NCI-H1694 (cell line): ENCODE data around the gene TXLNG.

Experiments
- DNase-seq: peaks from one replicate; lab custom pipeline; 2025; lab: John Stamatoyannopoulos, UW

TXLNG gene

DNA sequence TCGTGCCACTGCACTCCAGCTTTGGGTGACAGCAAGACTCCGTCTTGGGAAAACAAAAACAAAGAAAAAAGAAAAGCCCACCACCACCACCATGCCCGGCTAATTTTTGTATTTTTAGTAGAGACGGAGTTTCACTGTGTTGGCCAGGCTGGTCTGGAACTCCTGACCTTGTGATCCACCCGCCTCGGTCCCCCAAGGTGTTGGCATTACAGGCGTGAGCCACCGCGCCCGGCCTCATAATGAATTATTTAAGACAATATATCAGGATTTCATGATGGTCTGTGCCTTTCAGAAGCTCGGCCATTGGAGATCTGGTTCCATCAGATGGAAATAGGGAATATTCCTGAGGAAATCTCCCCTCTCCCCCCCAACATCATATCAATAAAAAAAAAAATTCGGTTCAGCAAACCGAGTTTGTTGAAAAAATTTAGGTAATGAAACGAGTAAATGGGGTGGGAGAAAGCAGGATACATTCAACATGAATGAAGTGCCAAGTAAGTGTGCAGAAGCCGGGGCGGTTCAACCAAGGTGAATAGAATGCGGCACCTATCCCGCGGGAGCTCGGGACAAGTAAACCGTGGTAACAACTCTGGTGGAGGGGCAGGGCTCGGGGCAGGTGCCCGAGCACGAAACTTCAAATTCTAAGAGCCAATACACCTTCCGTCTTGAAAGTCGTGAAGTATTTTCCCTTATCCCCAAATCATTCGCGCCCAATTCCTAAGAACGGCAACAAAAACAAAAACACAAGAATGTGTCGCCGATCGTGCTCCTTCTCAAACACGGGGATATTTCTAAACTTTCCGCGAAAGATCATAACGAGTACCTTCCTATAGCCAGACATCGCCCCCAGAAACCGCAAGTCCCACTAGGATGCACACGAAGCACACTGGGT, 773 bp upstream of the TXLNG start:
- no peak for DNase-seq

DNA sequence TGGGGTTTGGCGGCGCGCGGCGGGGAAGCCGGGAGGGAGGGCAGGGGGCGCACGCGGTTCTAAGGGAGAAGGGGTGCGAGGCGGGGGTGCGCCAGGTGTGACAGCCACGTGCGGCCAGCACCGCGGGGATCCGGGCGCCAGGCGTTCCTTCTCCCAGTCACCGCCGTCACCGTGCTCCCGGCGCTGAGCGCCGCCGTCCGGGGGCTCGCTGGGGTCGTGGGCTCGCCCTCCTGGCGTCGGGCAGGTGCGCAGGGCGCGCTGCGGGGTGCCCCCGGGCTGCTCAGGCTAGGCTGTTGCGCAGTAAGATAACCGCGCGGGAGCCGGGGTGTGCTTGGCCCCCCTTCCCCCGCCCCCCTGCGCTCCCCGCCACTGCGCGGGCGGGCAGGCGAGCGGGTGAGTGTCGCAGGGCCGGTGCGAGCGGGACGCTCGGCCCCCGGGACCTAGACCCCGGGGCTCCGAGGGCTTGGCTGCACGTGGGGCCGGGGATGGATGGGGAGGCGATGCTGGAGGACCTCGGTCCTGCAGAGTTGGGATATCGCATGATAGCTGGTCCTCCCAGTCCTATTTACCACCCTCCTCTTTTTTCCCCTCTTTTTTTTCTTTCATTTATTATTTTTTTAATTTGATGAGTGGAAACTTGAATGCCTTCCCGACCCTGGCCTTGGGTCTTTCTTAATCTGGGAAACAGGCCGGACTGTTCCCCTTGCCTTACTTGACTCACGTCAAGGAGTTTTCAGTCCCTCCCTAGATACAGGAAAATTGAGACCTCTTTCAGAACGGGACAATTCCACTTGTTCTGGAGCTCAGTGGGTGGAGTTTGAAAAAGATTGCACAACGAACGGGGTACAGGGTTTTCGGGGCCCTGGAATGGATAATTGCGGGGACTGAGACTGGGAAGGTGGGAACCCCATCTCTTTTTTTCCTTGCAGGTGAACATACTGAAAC, 797 bp downstream of the TXLNG start:
- DNase-seq = no peak

DNA sequence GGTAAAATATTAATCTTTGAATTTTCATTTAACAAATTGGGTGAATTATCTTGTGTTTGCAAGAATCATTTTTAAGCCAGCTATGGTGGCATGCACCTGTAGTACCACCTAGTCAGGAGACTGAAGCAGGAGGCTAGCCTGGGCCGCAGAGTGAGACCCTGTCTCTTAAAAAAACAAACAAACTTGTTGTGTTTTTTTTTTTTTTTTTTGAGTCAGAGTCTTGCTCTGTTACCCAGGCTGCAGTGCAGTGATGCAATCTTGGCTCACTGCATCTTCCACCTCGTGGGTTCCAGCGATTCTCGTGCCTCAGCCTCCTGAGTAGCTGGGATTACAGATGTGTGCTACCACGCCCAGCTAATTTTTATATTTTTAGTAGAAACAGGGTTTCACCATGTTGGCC, 2.2 kb downstream of the TXLNG start:
- no peak for DNase-seq

DNA sequence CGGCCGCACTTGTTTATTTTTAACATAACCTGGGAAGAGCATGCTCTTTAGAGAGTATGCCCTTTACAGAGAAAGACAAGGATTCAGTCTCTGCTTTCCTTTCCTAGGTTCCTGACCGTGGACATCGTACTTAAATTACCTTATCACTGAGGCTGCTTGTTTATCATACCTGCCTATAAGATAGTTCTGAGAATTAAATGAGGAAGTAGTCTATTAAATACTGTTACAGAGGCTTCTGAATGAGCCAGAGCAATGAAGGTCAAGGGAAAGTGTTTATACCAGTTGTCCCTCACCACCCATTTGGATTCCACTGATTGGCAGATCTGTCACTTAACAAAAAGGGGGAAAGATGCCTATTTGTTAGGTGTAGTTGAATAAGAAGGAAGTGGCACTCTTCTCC, 10.0 kb downstream of the TXLNG start:
- DNase-seq = no peak

DNA sequence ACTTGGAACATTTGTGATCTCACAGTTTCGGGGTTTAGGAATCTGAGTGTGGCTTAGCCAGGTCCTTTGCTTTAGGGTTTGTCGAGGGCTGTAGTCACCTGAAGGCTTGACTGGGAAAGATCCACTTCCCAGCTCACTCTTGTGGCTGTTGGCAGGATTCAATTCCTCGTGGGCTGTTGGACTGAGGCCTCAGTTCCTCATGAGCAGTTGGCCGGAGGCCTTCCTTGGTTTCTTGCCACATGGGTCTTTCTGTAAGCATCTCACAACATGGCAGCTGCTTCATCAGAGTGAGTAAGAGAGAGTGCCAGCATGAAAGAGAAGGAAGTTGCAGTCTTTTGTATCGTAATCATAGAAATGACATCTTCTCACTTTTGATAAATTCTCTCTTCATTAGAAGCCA, 11.1 kb downstream of the TXLNG start:
- no peak for DNase-seq

DNA sequence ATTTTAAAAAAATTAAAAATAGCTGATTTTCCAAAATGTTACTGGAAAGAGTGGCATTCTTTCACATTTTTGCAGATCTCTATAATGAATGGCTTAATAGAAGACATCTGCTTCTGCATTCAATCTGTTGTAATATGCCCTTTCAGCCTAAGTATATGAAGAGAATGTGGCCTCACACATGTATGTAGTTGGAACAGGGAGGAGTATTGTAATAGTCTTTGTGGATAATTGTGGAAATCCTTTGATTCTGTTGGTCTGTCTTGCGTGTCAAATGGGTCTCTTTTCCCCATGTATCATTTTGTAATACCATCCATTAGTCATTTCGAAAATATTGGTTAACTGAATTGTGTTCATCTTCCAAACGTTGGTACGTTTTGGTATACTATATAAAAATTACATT, 11.6 kb downstream of the TXLNG start:
- no peak for DNase-seq

DNA sequence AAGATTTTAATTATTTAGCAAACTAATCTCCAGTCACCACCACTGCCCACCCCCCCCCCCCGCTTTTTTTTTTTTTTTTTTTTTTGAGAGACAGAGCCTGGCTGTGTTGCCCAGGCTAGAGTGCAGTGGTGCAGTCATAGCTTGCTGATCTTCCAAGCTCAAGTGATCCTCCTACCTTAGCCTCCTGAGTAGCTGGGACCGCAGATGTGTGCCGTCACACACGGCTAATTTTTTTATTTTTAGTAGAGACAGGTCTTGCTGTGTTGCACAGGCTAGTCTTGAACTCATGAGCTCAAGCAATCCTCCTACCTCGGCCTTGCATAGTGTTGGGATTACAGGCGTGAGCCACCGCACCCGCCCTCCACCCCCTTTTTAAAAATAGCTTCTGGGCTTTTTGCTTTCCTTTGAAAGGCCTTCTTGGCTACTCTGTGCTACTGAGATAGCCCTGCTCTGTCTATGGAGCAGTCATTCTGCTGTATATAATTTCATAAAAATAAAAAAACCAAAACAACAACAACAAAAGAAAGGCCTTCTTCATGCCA, 18.7 kb downstream of the TXLNG start:
- DNase-seq = no peak

DNA sequence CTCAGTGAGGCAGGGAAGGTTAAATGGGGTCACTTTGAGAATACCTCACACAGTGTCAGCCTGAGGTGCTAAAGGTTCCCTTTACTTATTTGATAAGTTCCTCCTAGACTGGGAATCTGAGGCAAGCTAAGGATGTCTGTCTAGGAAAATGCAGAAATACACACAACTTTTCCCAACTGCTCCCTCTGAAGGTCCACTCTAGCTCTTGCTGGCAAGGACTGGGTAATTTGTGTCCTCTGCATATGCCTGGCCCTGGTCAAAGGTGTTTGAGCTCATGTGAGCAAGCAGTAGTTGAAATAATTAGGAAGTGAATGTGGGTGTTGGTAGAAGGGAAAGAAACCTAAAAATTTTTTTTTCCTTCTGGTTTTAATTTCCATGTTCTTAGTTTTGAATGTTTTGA, 21.3 kb downstream of the TXLNG start:
- no peak for DNase-seq

DNA sequence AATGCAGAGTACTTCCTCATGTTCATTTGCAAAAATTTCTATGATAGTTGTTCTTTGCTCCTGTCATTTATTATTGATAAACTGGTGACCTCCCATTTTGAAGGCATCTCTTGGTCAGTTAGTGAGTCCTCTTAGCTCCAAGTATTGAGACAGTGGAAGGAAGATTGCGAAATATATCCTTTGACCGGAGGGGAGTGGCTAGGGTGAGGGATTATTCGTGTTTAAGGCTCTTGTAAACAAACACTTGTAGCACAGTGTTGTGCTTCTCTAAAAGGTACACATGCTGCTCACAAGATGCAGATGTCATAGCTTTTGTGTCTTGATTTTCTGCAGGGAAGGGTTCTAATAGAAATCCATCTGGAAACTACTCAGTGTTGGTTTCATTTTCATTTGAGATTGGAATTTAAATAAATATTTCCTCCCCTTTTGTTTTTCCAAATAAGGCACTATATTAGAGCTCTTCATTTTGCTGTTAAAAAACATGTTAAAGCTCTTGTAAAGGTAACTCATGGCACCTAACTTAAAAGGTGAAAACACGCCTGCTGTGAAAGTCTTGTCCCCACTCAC, 21.8 kb downstream of the TXLNG start:
- no peak for DNase-seq

DNA sequence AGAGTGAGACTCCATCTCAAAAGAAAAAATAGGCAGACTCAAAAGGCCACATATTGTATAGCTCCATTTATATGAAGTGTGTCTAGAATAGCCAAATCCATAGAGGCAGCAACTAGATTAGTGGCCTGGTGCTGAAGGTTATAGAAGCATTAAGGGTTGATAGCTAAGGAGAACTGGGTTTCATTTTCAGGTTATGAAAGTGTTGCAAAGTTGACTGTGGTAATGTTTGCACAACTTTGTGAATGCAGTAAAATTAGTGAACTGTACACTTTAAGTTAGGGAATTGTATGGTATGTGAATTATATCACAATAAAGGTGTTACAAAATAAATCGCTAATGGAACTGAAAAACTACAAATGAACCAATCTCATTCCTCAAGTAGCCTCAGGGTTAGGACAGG, 28.3 kb downstream of the TXLNG start:
- no peak for DNase-seq

DNA sequence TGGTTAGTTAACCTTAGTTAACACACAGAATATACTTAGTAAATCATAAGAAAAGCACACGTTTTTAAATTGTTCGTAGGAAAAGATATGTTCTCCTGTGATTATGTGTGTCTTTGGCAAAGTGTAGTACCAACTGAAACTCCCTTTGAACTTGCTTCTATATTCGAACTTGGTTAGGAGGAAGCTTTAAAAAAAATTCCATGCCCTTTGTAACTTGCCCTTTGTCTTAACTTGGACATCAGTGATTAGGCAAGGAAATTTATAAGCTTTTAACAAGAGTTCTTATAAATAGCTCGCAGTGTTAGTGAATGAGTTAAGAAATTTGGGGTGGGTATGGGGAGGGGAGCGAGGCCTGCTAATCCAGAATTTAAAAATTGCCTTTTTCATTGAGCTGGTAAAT, 33.4 kb downstream of the TXLNG start:
- no peak for DNase-seq

DNA sequence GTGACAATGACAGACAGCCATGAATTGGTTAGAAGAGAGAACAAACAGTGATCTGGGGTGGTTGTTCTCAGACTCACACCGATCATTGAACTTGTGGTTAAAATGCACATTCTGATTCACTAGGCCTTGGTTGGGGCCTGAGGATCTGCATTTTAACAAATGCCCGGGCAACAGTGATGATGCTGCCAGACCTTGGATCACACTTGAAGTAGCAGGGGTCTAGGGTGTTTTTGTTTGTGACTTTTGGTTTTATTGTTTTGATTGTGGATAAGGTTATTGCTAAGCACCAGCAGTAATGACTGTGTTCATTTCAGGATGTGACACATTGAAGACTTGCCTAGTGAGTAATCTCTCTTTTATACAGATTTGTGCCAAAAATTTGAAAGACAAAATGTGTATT, 36.5 kb downstream of the TXLNG start:
- DNase-seq = no peak

DNA sequence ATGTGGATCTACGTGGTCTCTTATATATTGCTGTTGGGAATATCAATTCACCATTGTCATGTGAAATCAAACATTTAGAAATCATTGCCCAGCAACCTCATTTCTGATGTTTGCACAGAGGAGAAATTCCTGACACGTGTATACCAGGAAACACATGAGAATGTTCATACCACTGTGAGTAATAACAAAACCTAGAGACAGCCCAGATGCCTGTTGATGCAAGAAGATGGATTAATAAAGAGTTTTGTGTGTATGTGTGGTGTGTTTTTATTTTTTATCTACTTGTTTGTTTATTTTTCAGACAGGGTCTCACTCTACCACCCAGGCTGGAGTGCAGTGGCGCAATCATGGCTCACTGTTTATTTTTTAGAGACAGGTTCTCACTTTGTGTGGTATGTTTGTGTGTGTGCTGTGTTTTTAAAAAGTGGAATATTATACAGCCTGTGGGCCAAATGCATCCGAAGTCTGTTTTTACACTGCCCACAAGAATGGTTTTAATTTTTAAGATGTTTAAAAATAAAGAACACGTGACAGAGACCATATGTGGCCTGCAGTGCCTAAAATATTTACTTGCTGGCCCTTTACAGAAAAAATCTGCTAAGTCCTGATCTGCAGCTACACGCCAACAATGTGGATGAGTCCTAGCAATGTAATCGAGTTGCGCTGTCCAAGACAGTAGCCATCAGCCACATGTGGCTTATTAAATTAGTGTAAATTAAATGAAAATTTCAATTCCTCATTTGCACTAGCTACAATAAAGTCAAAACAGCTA, 39.2 kb downstream of the TXLNG start:
- no peak for DNase-seq

DNA sequence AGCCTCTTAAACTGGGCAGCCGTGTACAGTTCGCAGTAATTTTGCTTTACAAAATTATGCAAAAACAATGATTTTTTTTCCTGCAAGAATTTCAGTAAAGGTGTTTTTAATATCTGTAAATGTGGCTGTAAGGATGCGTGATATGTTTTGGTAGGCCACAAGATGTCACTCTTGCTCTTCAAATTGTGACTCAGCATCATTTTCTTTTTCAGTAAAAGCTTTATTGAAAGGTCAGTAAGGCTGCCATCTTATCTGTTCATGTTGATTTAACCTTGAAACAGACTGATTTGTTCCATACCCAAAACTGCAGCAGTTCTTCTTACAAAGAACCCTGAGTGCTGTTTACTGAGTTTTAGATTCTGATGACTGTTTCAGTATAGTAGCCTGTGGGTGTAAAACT, 39.9 kb downstream of the TXLNG start:
- peak; percentile 29 for DNase-seq

DNA sequence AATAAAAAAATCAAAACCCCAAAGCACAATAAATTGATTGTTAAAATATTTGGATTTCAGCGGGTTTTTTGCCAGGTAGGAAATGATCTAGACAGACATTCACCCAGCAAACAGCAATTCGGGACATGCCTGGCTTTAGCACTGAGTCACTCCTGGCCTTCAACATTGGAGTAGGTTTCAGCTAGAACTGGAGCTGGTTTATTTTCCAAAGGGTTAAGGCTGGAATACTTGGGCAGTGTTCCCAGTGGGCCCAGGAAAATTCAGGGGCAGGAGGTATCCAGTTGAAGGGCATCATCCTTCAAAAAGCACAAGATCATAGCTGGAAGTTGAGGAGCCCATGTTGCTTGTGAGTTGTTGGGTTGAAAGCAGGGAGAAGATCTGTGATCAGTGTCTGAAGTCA, 41.0 kb downstream of the TXLNG start:
- DNase-seq = no peak

DNA sequence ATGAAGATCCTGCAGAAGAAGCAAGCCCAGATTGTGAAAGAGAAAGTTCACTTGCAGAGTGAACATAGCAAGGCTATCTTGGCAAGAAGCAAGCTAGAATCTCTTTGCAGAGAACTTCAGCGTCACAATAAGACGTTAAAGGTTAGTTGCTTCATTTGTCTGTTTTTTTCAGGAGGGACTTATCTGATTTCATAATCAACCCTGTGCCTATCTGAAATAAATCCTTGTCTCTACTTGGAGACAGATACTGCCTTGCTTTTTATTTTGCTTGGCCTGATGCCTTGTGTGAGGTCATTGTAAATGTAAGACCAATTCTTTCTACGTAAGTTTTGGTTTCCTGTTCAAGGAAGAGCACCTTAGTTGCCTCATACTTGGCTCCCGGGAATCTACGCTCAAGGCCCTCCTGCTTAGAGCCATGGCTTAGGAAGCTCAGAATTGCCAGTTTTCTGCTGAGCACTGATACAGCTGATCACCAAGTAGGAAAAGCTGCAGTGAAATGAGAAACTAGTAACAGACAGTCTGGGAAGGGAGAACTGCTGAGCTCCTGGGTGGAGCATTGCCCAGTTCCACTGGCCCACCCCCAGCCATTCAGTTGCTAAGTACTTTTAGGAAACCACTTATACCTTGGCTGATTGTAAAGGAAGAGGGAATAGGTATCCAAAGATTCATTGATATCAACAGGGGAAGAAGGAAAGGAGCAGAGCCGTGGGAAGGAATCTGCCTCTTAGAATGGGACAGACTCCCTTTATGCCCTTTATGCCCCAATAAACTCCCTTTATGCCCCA, 42.0 kb downstream of the TXLNG start:
- DNase-seq = no peak

DNA sequence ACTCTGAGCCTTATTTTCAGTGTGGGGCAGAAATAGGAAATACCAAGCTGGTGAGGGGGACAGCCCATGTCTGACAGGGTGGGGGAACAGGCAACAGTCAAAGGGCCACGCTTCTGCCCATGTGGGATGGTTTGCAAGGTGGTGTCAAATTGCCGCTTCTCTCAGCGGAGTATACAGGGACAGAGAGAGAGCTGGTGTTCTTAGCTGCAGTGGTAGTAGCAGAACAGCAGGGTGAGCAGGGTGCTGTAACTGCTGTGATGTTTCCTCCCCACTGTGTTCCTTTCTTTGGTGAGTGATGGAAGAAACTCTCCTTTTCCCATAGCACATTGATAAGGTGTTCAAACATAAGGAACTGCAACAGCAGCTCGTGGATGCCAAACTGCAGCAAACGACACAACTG, 46.0 kb downstream of the TXLNG start:
- no peak for DNase-seq

DNA sequence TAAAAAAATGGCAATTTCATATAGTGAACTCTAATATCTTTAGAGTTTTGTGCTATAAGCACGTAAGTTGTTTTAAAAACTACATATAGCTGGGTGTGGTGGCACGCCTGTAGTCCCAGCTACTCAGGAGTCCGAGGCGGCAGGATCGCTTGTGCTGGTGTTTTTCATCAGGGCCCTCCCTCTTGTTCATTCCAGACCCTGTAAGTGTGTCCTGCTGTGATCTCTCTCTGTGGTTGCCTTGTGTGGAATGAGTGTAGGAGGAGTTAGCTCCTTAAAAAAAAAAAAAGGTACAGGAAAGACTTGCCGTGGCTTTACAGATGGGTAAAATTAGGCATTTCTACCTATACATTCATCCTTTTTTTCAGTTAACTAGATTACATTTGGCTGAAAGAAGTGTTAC, 48.5 kb downstream of the TXLNG start:
- no peak for DNase-seq

DNA sequence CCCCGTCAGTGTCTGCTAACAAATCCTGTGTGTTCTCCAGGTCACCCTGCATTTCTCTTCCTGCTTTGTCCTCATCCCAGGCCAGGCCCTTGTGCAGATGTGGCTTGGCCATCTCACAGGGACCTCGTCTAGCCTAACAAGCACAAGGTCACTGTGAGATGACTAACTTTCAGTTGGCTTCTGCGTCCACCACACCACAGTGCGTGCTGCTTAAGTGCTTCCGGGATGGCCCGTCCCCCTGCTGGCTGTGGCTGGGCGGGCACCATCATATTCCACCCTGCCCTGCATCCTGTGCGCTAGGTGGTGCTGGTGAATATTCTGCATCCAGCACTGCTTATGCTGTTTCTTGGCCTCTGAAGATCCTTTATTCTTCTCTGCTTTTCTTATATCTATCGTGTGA, 50.1 kb downstream of the TXLNG start:
- DNase-seq = no peak

DNA sequence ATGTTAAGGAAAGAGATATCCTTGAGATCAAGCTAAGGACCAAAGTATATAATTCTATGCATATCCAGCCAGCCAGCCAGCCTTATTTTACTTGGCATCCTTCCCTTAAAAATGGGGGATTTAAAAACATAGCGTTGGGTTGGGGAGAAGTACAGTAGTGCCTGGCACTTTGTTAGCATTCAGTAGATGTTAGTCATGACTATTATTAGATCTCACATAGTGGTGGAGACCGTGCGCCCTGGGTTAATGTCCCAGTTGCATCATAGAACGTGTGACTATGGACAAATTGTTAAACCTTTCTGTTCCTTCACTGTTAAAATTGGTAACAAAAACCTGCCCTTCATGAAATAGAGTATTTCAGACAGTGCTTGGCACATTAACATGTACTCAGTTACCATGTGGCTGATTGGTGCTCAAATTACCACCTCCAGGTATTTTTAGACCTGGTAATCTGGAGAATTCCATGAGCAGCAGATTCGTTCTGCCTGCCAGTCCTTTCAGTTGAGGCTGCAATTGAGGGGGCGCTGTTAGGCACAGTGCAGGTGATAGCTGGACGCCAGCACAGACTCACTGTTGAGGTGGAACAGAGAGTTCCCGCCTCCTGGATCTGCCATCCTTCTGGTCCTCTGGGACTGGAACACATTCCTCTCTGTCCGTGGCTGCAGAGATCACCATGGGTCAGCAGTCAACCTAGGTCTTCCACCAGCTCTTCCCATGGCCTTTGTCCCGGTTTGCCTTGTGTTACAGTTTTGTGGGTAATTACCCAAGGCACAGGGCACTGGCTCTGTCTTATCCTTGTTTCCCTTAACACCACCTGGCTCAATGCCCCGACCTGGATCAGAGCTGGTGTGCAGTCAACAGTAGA, 52.2 kb downstream of the TXLNG start:
- DNase-seq = no peak
